HT1080 (cell line): ENCODE measurements around the gene ASB2. TPM values are rescaled to one million over a fixed set of nuclear protein-coding genes. Genes with fewer than 3 reads are reported as not detected.

Experiments used
- DNase-seq: peaks from one replicate; pipeline ENCODE4 v3.0.0-alpha.2; 2015; ENCODE audit warnings: low read depth
- total RNA-seq: library from RNA; depleted of rRNA; stranded (reverse); fragments of >200 nt; shearing (Covaris generic); gene quantifications from 2 replicates; pipeline ENCODE4 v1.2.3, GENCODE V29; 2014

The ASB2 gene
- total RNA-seq, 1 experiment from 2014 or later, result not detected

GRCh38 chr14:93906341-93907329 lies 69.7 kb downstream of the ASB2 start:
- peak; percentile 39 for DNase-seq

- DNase-seq, result peak; percentile 6
Measured at GRCh38 chr14:93905623-93906022, 70.7 kb downstream of the ASB2 start.

GRCh38 chr14:93903342-93904184 lies 72.8 kb downstream of the ASB2 start:
- no peak for DNase-seq

- DNase-seq, result no peak
Measured at GRCh38 chr14:93902619-93903307, 73.6 kb downstream of the ASB2 start.

GRCh38 chr14:93901813-93902212 lies 74.6 kb downstream of the ASB2 start:
- DNase-seq, result no peak

- no peak for DNase-seq
Measured at GRCh38 chr14:93898731-93899130, 77.6 kb downstream of the ASB2 start.

GRCh38 chr14:93898081-93898611 lies 78.2 kb downstream of the ASB2 start:
- no peak for DNase-seq

- DNase-seq, result no peak
Measured at GRCh38 chr14:93897476-93897845, 78.9 kb downstream of the ASB2 start.

GRCh38 chr14:93895023-93895604 lies 81.3 kb downstream of the ASB2 start:
- DNase-seq, result no peak

GRCh38 chr14:93893661-93894261 lies 82.6 kb downstream of the ASB2 start:
- DNase-seq, result no peak

GRCh38 chr14:93892923-93893558 lies 83.3 kb downstream of the ASB2 start:
- DNase-seq, result peak; percentile 36

GRCh38 chr14:93892505-93892839 lies 83.9 kb downstream of the ASB2 start:
- DNase-seq, result no peak

GRCh38 chr14:93891756-93892504 lies 84.4 kb downstream of the ASB2 start:
- no peak for DNase-seq

- DNase-seq, result no peak
Measured at GRCh38 chr14:93889739-93890483, 86.5 kb downstream of the ASB2 start.

- DNase-seq, result no peak
Measured at GRCh38 chr14:93888995-93889394, 87.4 kb downstream of the ASB2 start.

GRCh38 chr14:93884950-93885349 lies 91.4 kb downstream of the ASB2 start:
- no peak for DNase-seq
